Measurements from ENCODE around the gene TMPO.

DNA sequence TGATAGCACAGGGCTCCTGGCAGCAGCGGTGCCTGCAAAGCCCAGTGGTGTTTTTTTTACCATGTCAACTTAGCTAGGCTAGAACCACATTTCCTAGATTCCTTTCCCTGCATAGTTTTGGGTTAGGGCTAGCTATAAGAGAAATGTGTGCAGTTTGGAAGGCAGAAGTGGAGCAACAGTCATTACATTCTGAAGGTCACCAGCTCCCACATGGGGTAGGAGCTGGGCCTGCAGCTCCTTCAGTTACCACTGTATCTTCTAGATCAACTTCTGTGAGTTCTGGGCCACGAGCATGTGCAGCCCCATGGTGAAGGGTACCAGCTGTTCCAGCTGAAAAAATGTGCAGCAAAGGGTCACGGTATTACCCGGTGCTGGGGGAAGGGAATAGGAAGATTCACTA, 75.8 kb downstream of the TMPO start:
- TF ChIP-seq POLR2A (IDR thresholded peaks at IDR 0.05; ENCODE audit: low read depth, low read length) = no peak
- TF ChIP-seq, protein P1, sequence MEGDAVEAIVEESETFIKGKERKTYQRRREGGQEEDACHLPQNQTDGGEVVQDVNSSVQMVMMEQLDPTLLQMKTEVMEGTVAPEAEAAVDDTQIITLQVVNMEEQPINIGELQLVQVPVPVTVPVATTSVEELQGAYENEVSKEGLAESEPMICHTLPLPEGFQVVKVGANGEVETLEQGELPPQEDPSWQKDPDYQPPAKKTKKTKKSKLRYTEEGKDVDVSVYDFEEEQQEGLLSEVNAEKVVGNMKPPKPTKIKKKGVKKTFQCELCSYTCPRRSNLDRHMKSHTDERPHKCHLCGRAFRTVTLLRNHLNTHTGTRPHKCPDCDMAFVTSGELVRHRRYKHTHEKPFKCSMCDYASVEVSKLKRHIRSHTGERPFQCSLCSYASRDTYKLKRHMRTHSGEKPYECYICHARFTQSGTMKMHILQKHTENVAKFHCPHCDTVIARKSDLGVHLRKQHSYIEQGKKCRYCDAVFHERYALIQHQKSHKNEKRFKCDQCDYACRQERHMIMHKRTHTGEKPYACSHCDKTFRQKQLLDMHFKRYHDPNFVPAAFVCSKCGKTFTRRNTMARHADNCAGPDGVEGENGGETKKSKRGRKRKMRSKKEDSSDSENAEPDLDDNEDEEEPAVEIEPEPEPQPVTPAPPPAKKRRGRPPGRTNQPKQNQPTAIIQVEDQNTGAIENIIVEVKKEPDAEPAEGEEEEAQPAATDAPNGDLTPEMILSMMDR (IDR thresholded peaks at IDR 0.05; ENCODE audit: extremely low read depth in 1 of 2, insufficient read depth in 1 of 2, low read depth in 1 of 2, low read length in 2 of 2) = no peak
- no peak for TF ChIP-seq POLR2AphosphoS5 (IDR thresholded peaks at IDR 0.05; ENCODE audit: insufficient read depth, low read depth, low read length)
- TF ChIP-seq EZH2 (IDR thresholded peaks at IDR 0.05; ENCODE audit: borderline replicate concordance, low read depth, low read length, severe bottlenecking) = no peak
- no peak for TF ChIP-seq FOS (IDR thresholded peaks at IDR 0.05; ENCODE audit: borderline replicate concordance, insufficient read depth, low read length)
- TF ChIP-seq, protein P2, sequence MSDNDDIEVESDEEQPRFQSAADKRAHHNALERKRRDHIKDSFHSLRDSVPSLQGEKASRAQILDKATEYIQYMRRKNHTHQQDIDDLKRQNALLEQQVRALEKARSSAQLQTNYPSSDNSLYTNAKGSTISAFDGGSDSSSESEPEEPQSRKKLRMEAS (IDR thresholded peaks at IDR 0.05; ENCODE audit: insufficient read depth, insufficient read length) = no peak
- TF ChIP-seq GATA2 (IDR thresholded peaks at IDR 0.05; ENCODE audit: insufficient read depth, insufficient read length, low read depth, low read length) = no peak
- TF ChIP-seq MYC (IDR thresholded peaks at IDR 0.05; ENCODE audit: low read depth, low read length) = no peak
- no peak for TF ChIP-seq JUN (IDR thresholded peaks at IDR 0.05; ENCODE audit: borderline replicate concordance, insufficient read depth, insufficient read length, low read depth)
